ENCODE measurements around the gene SPTB.

- TF ChIP-seq, protein P1, sequence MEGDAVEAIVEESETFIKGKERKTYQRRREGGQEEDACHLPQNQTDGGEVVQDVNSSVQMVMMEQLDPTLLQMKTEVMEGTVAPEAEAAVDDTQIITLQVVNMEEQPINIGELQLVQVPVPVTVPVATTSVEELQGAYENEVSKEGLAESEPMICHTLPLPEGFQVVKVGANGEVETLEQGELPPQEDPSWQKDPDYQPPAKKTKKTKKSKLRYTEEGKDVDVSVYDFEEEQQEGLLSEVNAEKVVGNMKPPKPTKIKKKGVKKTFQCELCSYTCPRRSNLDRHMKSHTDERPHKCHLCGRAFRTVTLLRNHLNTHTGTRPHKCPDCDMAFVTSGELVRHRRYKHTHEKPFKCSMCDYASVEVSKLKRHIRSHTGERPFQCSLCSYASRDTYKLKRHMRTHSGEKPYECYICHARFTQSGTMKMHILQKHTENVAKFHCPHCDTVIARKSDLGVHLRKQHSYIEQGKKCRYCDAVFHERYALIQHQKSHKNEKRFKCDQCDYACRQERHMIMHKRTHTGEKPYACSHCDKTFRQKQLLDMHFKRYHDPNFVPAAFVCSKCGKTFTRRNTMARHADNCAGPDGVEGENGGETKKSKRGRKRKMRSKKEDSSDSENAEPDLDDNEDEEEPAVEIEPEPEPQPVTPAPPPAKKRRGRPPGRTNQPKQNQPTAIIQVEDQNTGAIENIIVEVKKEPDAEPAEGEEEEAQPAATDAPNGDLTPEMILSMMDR (conservative IDR thresholded peaks at IDR 0.05; ENCODE audit: low read depth, low read length): no peak
- no peak for TF ChIP-seq EZH2 (IDR thresholded peaks at IDR 0.05; ENCODE audit: borderline replicate concordance, low read depth, low read length, poor library complexity, severe bottlenecking)
Observed at GRCh38 chr14:64826845-64827244, 52.9 kb downstream of the SPTB start.
